Measurements from ENCODE around the gene PSPC1. TPM values are rescaled to one million over a fixed set of nuclear protein-coding genes. Genes with fewer than 3 reads are reported as not detected.
"Not testable (repeated sequence)": the region's sequence is repeated elsewhere in the genome, so short reads cannot be mapped to it uniquely, and the experiment has no call there.

PSPC1 gene
- total RNA-seq, 4 donors from 2014 or later: 61.0 to 108 (median 82.0) TPM

DNA sequence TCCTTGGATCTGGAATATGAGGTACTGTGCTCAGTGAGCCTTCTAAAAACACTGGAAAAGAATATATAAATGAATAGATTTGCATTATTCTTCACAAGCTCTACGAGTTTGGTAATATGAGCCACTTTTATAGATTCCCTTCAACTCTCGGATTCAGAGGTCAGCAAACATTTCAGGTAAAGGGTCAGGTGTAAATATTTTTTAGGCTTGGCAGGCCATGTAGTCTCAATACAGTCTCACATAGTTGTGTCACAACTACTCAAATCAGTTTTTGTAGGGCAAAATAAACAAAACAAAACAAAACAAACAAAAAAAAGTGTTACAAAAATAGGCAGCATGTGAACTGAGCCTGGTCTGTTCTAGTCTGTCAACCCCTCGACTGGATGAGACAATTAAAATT lies 57.4 kb downstream of the PSPC1 start:
- TF ChIP-seq POLR2A (IDR thresholded peaks at IDR 0.05) (no peak), EP300 (IDR thresholded peaks at IDR 0.05) (no peak)
- TF ChIP-seq, protein P1, sequence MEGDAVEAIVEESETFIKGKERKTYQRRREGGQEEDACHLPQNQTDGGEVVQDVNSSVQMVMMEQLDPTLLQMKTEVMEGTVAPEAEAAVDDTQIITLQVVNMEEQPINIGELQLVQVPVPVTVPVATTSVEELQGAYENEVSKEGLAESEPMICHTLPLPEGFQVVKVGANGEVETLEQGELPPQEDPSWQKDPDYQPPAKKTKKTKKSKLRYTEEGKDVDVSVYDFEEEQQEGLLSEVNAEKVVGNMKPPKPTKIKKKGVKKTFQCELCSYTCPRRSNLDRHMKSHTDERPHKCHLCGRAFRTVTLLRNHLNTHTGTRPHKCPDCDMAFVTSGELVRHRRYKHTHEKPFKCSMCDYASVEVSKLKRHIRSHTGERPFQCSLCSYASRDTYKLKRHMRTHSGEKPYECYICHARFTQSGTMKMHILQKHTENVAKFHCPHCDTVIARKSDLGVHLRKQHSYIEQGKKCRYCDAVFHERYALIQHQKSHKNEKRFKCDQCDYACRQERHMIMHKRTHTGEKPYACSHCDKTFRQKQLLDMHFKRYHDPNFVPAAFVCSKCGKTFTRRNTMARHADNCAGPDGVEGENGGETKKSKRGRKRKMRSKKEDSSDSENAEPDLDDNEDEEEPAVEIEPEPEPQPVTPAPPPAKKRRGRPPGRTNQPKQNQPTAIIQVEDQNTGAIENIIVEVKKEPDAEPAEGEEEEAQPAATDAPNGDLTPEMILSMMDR (IDR thresholded peaks at IDR 0.05): no peak
- Histone ChIP-seq H3K27ac (no peak overlapping the region), H3K9me3 (no peaks in the 10 kb centered on the region), H3K4me1 (no peaks in the 10 kb centered on the region), H3K36me3 (peaks cover 0 to 45% (median 0%) of the 10 kb centered on the region in 3 donors), H3K4me3 (no peak overlapping the region), H3K27me3 (no peaks in the 10 kb centered on the region)
- 74 to 88% methylated on average over 3 of the region's 3 CpGs for WGBS, 2 donors
- no peak for DNase-seq (ENCODE audit: low spot score in 2 of 2)

DNA sequence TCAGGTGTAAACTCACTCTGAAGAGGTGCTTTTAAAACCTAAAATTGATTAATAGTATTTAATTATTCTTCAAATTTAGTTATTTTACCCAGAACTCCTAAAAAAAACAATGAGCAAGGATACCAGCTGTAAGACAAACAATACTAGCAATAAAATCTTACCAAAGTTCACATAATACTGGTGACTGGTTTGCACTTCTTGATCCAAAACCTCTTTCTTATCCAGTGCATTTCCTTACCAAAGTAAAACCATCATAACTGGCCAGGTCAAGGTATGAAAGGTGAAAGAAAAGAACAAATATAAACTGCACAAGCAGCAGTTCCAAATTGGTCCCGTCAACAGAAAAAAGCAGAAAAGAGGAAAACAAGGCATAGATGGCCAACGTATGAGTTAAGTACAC lies 62.7 kb downstream of the PSPC1 start:
- Histone ChIP-seq H3K9me3 (no peaks in the 10 kb centered on the region), H3K27ac (no peak overlapping the region), H3K4me1 (no peaks in the 10 kb centered on the region), H3K36me3 (peaks cover 0 to 33% (median 0%) of the 10 kb centered on the region in 3 donors), H3K27me3 (no peaks in the 10 kb centered on the region), H3K4me3 (no peak overlapping the region)
- TF ChIP-seq EP300 (IDR thresholded peaks at IDR 0.05) (no peak), POLR2A (IDR thresholded peaks at IDR 0.05) (no peak)
- TF ChIP-seq, protein P1 (IDR thresholded peaks at IDR 0.05): no peak
- DNase-seq (ENCODE audit: low spot score in 2 of 2): no peak
- WGBS, 2 donors: 88 to 92% methylated on average over 2 of the region's 2 CpGs

DNA sequence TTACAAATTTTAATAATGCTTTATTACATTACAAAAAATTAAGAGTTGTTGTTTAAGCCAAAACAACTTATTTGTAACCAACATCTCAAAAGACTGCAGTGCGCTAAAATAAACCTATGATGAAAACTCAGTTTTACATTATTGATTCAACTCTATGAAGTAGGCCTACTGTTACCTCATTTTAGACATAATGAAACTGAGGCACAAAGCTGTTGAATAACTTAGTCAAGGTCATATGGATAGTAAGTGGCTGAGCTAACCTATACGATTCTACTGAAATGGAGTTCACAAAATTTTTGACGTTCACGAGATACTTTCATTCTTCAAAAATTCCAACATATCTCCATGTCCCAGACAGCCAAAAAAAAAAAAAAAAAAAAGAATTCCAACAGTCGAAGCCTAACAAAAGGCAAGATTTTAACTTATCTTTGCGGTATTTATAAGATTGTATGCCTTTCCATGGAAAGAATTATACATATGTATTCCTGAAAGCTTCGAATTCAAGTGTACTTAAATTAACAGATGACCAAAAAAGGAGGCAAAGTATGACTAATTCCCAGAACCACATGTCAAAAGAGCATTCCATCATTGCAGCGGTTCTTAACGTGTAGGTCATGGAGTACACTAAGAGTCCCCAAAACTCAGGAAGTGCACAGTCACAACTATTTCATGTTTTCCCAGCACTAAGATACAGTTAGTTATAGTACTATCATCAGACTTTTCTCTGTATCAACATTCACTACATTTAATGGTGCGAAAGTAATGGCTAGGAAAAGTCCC lies 69.4 kb downstream of the PSPC1 start:
- Histone ChIP-seq H3K4me3 (no peak overlapping the region), H3K9me3 (no peaks in the 10 kb centered on the region), H3K36me3 (peaks cover 0 to 16% (median 0%) of the 10 kb centered on the region in 3 donors), H3K27me3 (no peaks in the 10 kb centered on the region), H3K27ac (no peak overlapping the region), H3K4me1 (no peaks in the 10 kb centered on the region)
- TF ChIP-seq POLR2A (IDR thresholded peaks at IDR 0.05) (no peak), EP300 (IDR thresholded peaks at IDR 0.05) (no peak)
- TF ChIP-seq, protein P1 (IDR thresholded peaks at IDR 0.05): no peak
- DNase-seq (ENCODE audit: low spot score in 2 of 2): no peak
- WGBS, 2 donors: 71 to 78% methylated on average over 10 of the region's 10 CpGs

DNA sequence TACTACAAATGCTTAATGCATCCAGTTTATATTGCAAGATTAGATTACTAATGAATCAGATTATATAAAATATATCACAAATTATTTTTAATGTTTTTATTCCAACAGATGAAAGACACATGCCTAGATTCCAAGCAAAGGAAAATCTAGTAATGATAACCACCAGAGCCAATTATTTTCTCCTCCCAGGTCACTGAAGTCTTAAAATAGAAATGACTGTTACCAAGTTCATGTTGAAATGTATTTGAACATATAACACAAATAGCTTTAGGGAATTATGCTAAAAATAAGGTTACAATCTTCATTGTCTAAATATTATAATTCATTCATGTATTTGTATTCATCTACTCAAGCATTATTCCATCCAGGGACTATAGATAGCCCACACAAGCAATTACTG lies 73.0 kb downstream of the PSPC1 start:
- not testable (repeated sequence) for H3K4me1 ChIP-seq; H3K27ac ChIP-seq; H3K9me3 ChIP-seq; H3K36me3 ChIP-seq; DNase-seq (ENCODE audit: low spot score in 2 of 2); H3K4me3 ChIP-seq; H3K27me3 ChIP-seq

DNA sequence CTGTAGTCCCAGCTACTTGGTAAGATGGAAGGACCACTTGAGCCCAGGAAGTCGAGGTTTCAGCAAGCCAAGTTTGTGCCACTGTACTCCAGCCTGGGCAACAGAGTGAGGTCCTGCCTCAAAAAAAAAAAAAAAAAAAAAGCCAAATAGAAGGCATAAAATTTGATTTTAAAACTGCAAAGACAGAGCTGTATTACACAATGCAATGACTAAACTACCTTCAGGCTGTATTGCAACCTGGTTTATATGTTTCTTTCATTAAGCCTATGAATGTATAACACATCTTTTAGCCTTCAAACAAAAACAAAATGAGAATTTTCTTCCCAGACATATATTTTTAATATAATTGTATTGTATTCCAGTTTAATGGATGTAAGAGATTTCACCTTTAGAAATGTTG lies 73.7 kb downstream of the PSPC1 start:
- H3K4me1 ChIP-seq; H3K27ac ChIP-seq; H3K36me3 ChIP-seq; H3K27me3 ChIP-seq; H3K9me3 ChIP-seq; H3K4me3 ChIP-seq; DNase-seq (ENCODE audit: low spot score in 2 of 2): not testable (repeated sequence)
- 92 to 100% methylated on average over 1 of the region's 1 CpG for WGBS, 2 donors

DNA sequence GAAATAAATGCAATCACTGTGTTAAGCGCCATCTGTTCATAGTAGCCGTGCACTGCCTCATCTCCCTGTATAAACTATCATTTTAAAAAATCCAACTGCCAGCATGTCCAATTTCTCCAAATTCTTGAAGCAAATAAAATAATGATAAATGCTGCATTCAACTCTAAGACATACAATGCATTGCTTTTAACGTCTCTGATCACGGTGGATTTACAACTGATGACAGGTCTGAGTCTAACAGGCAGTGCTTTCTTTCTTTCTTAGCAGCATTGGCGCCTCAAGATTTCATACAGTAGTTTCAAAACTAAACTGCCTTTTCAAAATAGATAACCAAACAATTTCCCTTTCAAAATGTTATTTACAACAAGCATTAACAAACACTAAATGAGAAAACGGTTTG lies 78.5 kb downstream of the PSPC1 start:
- not testable (repeated sequence) for H3K36me3 ChIP-seq; DNase-seq (ENCODE audit: low spot score in 2 of 2); H3K4me1 ChIP-seq; H3K27ac ChIP-seq; H3K9me3 ChIP-seq; H3K4me3 ChIP-seq; H3K27me3 ChIP-seq
- WGBS, 2 donors: 67 to 70% methylated on average over 6 of the region's 6 CpGs

DNA sequence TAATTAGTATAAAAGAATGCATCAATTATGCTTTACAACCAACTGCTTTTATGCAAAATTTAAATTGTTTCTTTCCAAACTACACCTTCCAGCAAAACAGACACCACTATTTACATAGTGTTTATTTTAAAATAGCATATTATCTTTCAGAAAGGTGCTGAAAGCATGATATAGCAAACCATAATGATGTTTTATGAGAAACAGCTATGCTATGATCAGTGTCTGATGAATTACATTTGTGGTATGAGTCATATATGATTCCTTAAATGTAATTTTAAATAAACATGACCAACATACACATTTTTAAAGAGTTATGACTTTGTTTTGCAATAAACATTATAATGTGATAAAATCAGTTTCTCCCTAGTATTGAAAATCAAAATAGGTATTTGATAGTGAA lies 81.1 kb downstream of the PSPC1 start:
- H3K9me3 ChIP-seq; H3K36me3 ChIP-seq; H3K4me3 ChIP-seq; H3K4me1 ChIP-seq; DNase-seq (ENCODE audit: low spot score in 2 of 2); H3K27ac ChIP-seq; H3K27me3 ChIP-seq: not testable (repeated sequence)

DNA sequence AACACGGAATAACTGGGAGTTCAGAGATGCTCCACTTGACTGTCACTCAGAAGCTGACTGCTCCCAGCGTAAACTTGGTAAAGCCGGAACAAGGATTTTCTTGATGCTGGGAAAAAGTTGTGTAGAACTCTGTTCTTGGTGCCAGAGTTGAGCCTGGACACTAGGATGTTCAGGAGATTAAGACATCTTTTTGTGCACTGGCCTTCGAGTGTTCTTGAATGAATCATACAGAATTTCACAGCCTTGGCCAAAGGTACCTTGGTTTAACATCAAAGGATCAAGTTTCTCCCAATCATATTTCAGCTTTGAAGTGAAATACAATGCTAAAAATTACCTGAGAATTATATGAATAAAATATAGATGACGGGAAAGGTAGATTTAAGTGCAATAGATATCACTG lies 81.8 kb downstream of the PSPC1 start:
- not testable (repeated sequence) for H3K36me3 ChIP-seq; DNase-seq (ENCODE audit: low spot score in 2 of 2); H3K4me1 ChIP-seq; H3K27ac ChIP-seq; H3K27me3 ChIP-seq; H3K9me3 ChIP-seq; H3K4me3 ChIP-seq
- 87 to 88% methylated on average over 3 of the region's 5 CpGs for WGBS, 2 donors

Measured in tibial nerve (tissue), 4 donors.